OCI-LY1 (cell line): ENCODE measurements around the gene LRRC34.
A peak's percentile ranks its signal among the peaks of the same experiment; 100 is the strongest.

Source experiments
- H2AFZ ChIP-seq: fragments of 200-600 bp; sonication (generic), shearing (Covaris generic); 2 replicates; pipeline ENCODE4 v1.6.0; 2014; ENCODE audit warnings: antibody characterized with exemption, mild to moderate bottlenecking, low read length
- H3F3A ChIP-seq: fragments of 200-600 bp; sonication (generic), shearing (Covaris generic); 2 replicates; pipeline ENCODE4 v1.6.0; 2014; ENCODE audit warnings: mild to moderate bottlenecking, antibody characterized with exemption, low read length, moderate library complexity; ENCODE audit not compliant: insufficient read depth
- H3K27ac ChIP-seq: fragments of 200-600 bp; sonication (generic); 2 replicates; pipeline ENCODE4 v1.5.1; 2014; ENCODE audit warnings: low read length, mixed run types, mild to moderate bottlenecking, low read depth; ENCODE audit not compliant: poor library complexity, severe bottlenecking
- H3K27me3 ChIP-seq: fragments of 200-600 bp; sonication (generic); 2 replicates; pipeline ENCODE4 v1.6.0; 2014; ENCODE audit warnings: antibody characterized with exemption, mild to moderate bottlenecking, low read length, moderate library complexity; ENCODE audit not compliant: insufficient read depth
- H3K36me3 ChIP-seq: fragments of 200-600 bp; sonication (generic); 2 replicates; pipeline ENCODE4 v1.6.1; 2014; ENCODE audit warnings: mild to moderate bottlenecking, antibody characterized with exemption, low read length, moderate library complexity, mixed read lengths; ENCODE audit not compliant: insufficient read depth
- H3K4me1 ChIP-seq: fragments of 200-600 bp; sonication (generic); 2 replicates; pipeline ENCODE4 v1.5.1; 2014; ENCODE audit warnings: mild to moderate bottlenecking, low read length, moderate library complexity; ENCODE audit not compliant: insufficient read depth, severe bottlenecking
- H3K4me2 ChIP-seq: fragments of 200-600 bp; sonication (generic), shearing (Covaris generic); 2 replicates; pipeline ENCODE4 v1.6.1; 2014; ENCODE audit warnings: low read length
- H3K4me3 ChIP-seq: fragments of 200-600 bp; sonication (generic); 2 replicates; pipeline ENCODE4 v1.5.1; 2014; ENCODE audit warnings: low read length, low read depth, mild to moderate bottlenecking, mixed read lengths; ENCODE audit not compliant: poor library complexity, severe bottlenecking
- H3K79me2 ChIP-seq: fragments of 200-600 bp; shearing (Covaris generic); 2 replicates; pipeline ENCODE4 v1.6.1; 2016; ENCODE audit warnings: mixed run types, low read length, mixed read lengths; ENCODE audit not compliant: insufficient read depth
- H3K9ac ChIP-seq: fragments of 200-600 bp; sonication (generic), shearing (Covaris generic); 2 replicates; pipeline ENCODE4 v1.6.1; 2014; ENCODE audit warnings: mild to moderate bottlenecking, low read length, mixed read lengths
- H3K9me2 ChIP-seq: fragments of 200-600 bp; sonication (generic), shearing (Covaris generic); 2 replicates; pipeline ENCODE4 v1.6.1; 2014; ENCODE audit warnings: low read depth, mild to moderate bottlenecking, low read length, mixed read lengths
- H3K9me3 ChIP-seq: fragments of 200-600 bp; shearing (Covaris generic); 2 replicates; pipeline ENCODE4 v1.6.1; 2014; ENCODE audit warnings: low read length, mixed read lengths
- H4K20me1 ChIP-seq: fragments of 200-600 bp; sonication (generic), shearing (Covaris generic); 2 replicates; pipeline ENCODE4 v1.6.0; 2016; ENCODE audit warnings: mild to moderate bottlenecking, low read length; ENCODE audit not compliant: insufficient read depth
- EZH2 ChIP-seq: fragments of 200-600 bp; sonication (generic), shearing (Covaris generic); IDR thresholded peaks from 2 replicates; pipeline ENCODE4 v1.8.0; 2017; ENCODE audit warnings: borderline replicate concordance, mixed run types, mild to moderate bottlenecking, antibody characterized with exemption, low read length, moderate library complexity, mixed read lengths
- TF ChIP-seq, protein P1 (sequence below): fragments of 200-600 bp; sonication (generic), shearing (Covaris generic); IDR thresholded peaks from 2 replicates; pipeline ENCODE4 v1.5.1; 2017; ENCODE audit warnings: mild to moderate bottlenecking, antibody characterized with exemption, low read length, moderate library complexity, mixed read lengths

The LRRC34 gene

DNA sequence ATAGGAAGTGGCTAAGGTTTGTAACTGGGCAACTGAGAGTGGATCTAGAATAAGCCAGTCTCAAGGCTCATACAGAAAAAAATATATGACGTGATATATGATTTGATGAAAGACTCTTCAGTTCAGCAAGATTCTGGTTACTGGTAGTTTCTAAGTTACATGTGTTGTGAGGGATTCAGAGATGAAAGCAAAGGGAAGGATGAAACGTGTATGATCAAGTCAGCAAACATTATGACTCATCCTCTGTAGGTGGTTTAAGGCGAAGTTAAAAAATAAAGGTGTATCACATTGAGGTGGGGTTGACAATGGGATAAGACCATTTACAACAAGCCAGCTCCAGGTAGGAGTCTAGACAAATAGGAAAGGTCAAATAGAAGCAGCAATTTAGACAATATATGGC is 64.0 kb downstream of the LRRC34 start:
- no peaks in the 10 kb centered on the region for H4K20me1 ChIP-seq
- H3K9me3 ChIP-seq = no peaks in the 10 kb centered on the region
- no peak overlapping the region for H3K4me3 ChIP-seq
- no peaks in the 10 kb centered on the region for H3K36me3 ChIP-seq
- no peaks in the 10 kb centered on the region for H3K79me2 ChIP-seq
- no peaks in the 10 kb centered on the region for H3K9me2 ChIP-seq
- H3K4me1 ChIP-seq = no peaks in the 10 kb centered on the region
- H2AFZ ChIP-seq = no peak overlapping the region
- H3K27ac ChIP-seq = no peak overlapping the region
- H3K9ac ChIP-seq = no peak overlapping the region
- no peak overlapping the region for H3K4me2 ChIP-seq
- no peaks in the 10 kb centered on the region for H3F3A ChIP-seq
- TF ChIP-seq, protein P1, sequence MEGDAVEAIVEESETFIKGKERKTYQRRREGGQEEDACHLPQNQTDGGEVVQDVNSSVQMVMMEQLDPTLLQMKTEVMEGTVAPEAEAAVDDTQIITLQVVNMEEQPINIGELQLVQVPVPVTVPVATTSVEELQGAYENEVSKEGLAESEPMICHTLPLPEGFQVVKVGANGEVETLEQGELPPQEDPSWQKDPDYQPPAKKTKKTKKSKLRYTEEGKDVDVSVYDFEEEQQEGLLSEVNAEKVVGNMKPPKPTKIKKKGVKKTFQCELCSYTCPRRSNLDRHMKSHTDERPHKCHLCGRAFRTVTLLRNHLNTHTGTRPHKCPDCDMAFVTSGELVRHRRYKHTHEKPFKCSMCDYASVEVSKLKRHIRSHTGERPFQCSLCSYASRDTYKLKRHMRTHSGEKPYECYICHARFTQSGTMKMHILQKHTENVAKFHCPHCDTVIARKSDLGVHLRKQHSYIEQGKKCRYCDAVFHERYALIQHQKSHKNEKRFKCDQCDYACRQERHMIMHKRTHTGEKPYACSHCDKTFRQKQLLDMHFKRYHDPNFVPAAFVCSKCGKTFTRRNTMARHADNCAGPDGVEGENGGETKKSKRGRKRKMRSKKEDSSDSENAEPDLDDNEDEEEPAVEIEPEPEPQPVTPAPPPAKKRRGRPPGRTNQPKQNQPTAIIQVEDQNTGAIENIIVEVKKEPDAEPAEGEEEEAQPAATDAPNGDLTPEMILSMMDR = no peak
- TF ChIP-seq EZH2 = no peak
- peaks cover 9% of the 10 kb centered on the region for H3K27me3 ChIP-seq

DNA sequence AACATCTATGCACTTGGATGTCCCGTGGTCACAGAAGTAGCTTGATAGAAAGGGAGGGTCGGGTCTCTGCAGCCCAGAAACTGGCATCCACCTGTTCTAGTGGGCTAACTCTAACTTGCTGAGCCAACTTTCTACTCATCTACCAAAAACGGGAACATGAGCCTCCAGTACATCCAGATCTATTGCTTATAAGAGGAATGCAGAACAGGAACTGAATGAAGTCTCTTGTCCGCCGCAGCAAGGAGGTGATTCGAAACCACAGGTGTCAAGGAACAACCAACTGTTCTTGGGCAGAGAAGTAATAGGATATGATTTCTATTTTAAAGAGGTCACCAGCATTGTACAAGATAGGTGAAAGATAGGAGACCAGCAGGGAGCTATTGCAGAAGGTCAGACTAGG is 65.8 kb downstream of the LRRC34 start:
- no peak overlapping the region for H3K27ac ChIP-seq
- H2AFZ ChIP-seq = no peak overlapping the region
- H3F3A ChIP-seq = no peaks in the 10 kb centered on the region
- no peaks in the 10 kb centered on the region for H4K20me1 ChIP-seq
- TF ChIP-seq EZH2 = no peak
- TF ChIP-seq, protein P1 = no peak
- no peak overlapping the region for H3K9ac ChIP-seq
- no peaks in the 10 kb centered on the region for H3K4me1 ChIP-seq
- no peak overlapping the region for H3K4me3 ChIP-seq
- H3K36me3 ChIP-seq = no peaks in the 10 kb centered on the region
- no peaks in the 10 kb centered on the region for H3K9me2 ChIP-seq
- no peaks in the 10 kb centered on the region for H3K9me3 ChIP-seq
- H3K27me3 ChIP-seq = peaks cover 9% of the 10 kb centered on the region
- H3K79me2 ChIP-seq = no peaks in the 10 kb centered on the region
- H3K4me2 ChIP-seq = no peak overlapping the region

DNA sequence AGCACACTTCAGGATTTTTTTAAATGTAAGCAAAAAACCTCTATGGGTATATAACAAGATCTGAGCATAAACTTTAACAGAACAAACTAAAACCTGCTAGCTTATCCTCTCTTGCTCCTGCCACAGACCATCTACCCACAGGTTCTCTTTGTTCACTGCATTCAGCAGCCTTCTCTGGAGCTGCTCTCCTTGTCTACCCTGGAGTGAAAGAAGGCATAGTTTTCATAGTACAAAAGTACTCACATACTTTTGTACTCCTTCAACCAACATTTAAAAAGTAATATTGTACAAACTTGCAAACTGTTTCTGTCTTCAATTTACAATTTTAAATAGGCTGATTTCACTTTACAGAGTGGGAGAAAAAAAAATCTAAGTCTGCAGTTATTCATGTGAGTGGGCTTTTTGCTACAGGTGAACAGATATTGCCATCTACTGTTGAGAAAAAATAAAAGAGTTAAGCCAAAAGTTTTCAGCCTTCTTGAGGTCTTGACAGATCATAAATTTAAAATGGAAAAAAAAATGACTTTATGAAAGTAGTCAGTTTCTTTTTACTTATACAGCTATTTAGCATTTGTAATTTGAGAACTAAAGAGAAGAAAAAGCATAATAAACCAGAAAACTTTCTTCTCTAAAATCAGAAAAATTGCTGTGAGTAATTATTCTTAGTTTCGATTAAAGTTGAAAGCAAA is 68.2 kb downstream of the LRRC34 start:
- Histone ChIP-seq H4K20me1 (no peaks in the 10 kb centered on the region), H3K4me3 (no peak overlapping the region), H3K4me1 (no peaks in the 10 kb centered on the region), H3K4me2 (no peak overlapping the region), H3K27ac (no peak overlapping the region), H3K9me3 (no peaks in the 10 kb centered on the region), H2AFZ (no peak overlapping the region), H3K9ac (no peak overlapping the region), H3F3A (no peaks in the 10 kb centered on the region), H3K36me3 (no peaks in the 10 kb centered on the region), H3K27me3 (peaks cover 9% of the 10 kb centered on the region), H3K79me2 (no peaks in the 10 kb centered on the region), H3K9me2 (no peaks in the 10 kb centered on the region)
- TF ChIP-seq, protein P1 = peak; percentile 72
- no peak for TF ChIP-seq EZH2
